WTC11 (cell line): ENCODE results near the gene PDZK1. TPM values are rescaled to one million over a fixed set of nuclear protein-coding genes. Genes with fewer than 3 reads are reported as not detected.

ENCODE experiments used
- ATAC-seq: fragments of 200-7000 bp; cut with Tn5 transposase; 2 replicates; pipeline ENCODE4 v1.10.0; 2021; ENCODE audit warnings: mild to moderate bottlenecking, moderate library complexity
- CTCF ChIA-PET: fragments of 300-600 bp; sonication (Branson Sonifier 250); formaldehyde crosslinking; loops from one replicate; lab custom pipeline; 2021; ENCODE audit warnings: antibody characterized with exemption; lab: Charles Lee
- POLR2A ChIA-PET: fragments of 350-600 bp; sonication (Branson Sonifier 250); formaldehyde crosslinking; loops from one replicate; lab custom pipeline; 2021; ENCODE audit warnings: antibody characterized with exemption; lab: Charles Lee
- DNase-seq: peaks from one replicate; pipeline ENCODE4 v3.0.0; 2021; ENCODE audit warnings: low spot score
- H3K27ac Mint-ChIP-seq: 2 replicates; pipeline ENCODE4 v1.8.0; 2021; ENCODE audit warnings: mixed read lengths
- H3K27me3 Mint-ChIP-seq: 2 replicates; pipeline ENCODE4 v1.8.0; 2021; ENCODE audit warnings: low read depth, mild to moderate bottlenecking, moderate library complexity, mixed read lengths
- H3K36me3 Mint-ChIP-seq: 2 replicates; pipeline ENCODE4 v1.8.0; 2021; ENCODE audit warnings: mixed read lengths
- H3K4me1 Mint-ChIP-seq: 2 replicates; pipeline ENCODE4 v1.8.0; 2022; ENCODE audit warnings: mixed read lengths
- H3K4me3 Mint-ChIP-seq: 2 replicates; pipeline ENCODE4 v1.8.0; 2021; ENCODE audit warnings: mild to moderate bottlenecking, moderate library complexity, mixed read lengths
- H3K9me3 Mint-ChIP-seq: 2 replicates; pipeline ENCODE4 v1.8.0; 2021; ENCODE audit warnings: mixed read lengths
- ARID4B ChIP-seq: sonication (generic); formaldehyde crosslinking; IDR thresholded peaks from 2 replicates; pipeline ENCODE4 v1.8.0; 2023; ENCODE audit warnings: missing genetic modification reagents, mild to moderate bottlenecking, borderline replicate concordance
- GRHL2 ChIP-seq: fragments of 250-450 bp; sonication (Bioruptor Pico); IDR thresholded peaks from 2 replicates; pipeline ENCODE4 v1.8.0; 2022; ENCODE audit warnings: mild to moderate bottlenecking, moderate library complexity; ENCODE audit not compliant: insufficient replicate concordance, severe bottlenecking
- GTF2I ChIP-seq: fragments of 250-450 bp; sonication (Bioruptor Pico); conservative IDR thresholded peaks from 2 replicates; pipeline ENCODE4 v1.4.0; 2021; ENCODE audit warnings: mild to moderate bottlenecking
- KAT7 ChIP-seq: sonication (generic); formaldehyde crosslinking; IDR thresholded peaks from 2 replicates; pipeline ENCODE4 v1.8.1; 2023; ENCODE audit warnings: missing genetic modification reagents, mild to moderate bottlenecking, borderline replicate concordance
- NFE2L1 ChIP-seq: sonication (generic); formaldehyde crosslinking; IDR thresholded peaks from 2 replicates; pipeline ENCODE4 v1.8.1; 2023; ENCODE audit warnings: missing genetic modification reagents
- OVOL2 ChIP-seq: fragments of 250-450 bp; sonication (Bioruptor Pico); IDR thresholded peaks from 2 replicates; pipeline ENCODE4 v1.9.0; 2021; ENCODE audit warnings: mild to moderate bottlenecking, borderline replicate concordance
- TCF7 ChIP-seq: sonication (generic); formaldehyde crosslinking; IDR thresholded peaks from 2 replicates; pipeline ENCODE4 v1.8.0; 2022; ENCODE audit warnings: mild to moderate bottlenecking, low read depth, missing genetic modification reagents, moderate library complexity
- ZNF121 ChIP-seq: sonication (generic); formaldehyde crosslinking; IDR thresholded peaks from 2 replicates; pipeline ENCODE4 v1.8.0; 2023; ENCODE audit warnings: missing genetic modification reagents
- ZNF423 ChIP-seq: fragments of 250-450 bp; sonication (Bioruptor Pico); IDR thresholded peaks from 2 replicates; pipeline ENCODE4 v2.1.2; 2022; ENCODE audit warnings: mild to moderate bottlenecking, moderate library complexity
- total RNA-seq: library from RNA; stranded (reverse); gene quantifications from 3 replicates; pipeline ENCODE4 v1.2.3, GENCODE V29; 2021
- TF ChIP-seq, protein P1 (sequence below): fragments of 250-450 bp; sonication (Bioruptor Pico); conservative IDR thresholded peaks from 2 replicates; pipeline ENCODE4 v1.9.0; 2021; ENCODE audit warnings: mild to moderate bottlenecking

The PDZK1 gene
- total RNA-seq, 1 experiment from 2014 or later: 0.77 TPM

DNA sequence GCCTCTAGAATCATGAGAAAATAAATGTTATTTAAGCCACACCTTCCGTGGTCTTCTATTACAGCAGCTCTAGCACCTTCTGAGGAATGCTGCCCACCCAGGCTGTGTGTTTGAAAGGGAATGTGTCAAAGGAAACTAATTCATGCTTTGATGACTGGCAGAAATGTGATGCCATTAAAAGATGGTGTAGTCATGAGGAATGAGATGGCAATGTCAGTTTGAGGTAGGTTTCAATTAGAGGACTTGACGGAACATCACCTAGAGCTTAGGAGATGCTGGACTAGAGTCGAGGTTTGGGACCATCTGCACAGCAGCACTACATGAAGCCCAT, 10.6 kb downstream of the PDZK1 start:
- Mint-ChIP-seq H3K4me3 (no peak overlapping the region), H3K27me3 (peaks cover 12% of the 10 kb centered on the region), H3K9me3 (no peaks in the 10 kb centered on the region)
- no peak for ATAC-seq
- CTCF ChIA-PET: no interaction called here
- POLR2A ChIA-PET: no interaction called here
- DNase-seq: no peak
- TF ChIP-seq, protein P1, sequence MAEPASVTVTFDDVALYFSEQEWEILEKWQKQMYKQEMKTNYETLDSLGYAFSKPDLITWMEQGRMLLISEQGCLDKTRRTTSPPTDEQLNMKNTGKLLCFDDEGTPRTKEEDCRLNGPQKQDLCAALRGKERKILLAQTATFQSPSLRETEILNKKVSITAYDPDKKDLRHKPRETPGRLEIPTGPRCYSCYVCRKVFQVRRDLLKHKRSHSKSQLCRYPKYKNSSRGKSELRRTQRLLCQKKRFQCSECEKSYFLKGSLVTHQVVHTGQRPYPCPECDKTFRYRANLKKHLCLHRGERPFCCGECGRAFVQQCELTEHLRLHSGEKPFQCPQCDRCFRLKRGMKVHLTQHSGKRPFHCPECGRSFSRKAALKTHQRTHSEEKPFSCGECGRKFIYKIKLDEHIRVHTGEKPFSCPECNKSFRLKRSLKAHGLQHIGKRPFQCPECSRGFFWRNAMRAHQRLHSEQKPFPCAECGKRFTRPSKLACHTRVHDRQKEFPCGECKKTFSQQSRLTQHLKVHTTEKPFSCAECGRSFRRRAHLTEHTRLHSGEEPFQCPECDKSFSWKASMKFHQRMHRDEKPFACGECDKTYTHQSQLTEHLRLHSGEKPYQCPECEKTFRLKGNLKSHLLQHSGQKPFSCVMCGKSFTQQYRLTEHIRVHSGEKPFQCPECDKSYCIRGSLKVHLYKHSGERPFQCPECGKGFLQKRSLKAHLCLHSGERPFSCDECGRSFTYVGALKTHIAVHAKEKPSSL (CRISPR knock-in tag): no peak
- TF ChIP-seq, all 79 proteins: peak for 0
- H3K4me1 Mint-ChIP-seq: no peaks in the 10 kb centered on the region
- no peak overlapping the region for H3K27ac Mint-ChIP-seq
- H3K36me3 Mint-ChIP-seq: no peaks in the 10 kb centered on the region

- Mint-ChIP-seq H3K36me3 (no peaks in the 10 kb centered on the region), H3K27me3 (peaks cover 12% of the 10 kb centered on the region), H3K4me1 (no peaks in the 10 kb centered on the region), H3K27ac (no peak overlapping the region), H3K4me3 (no peak overlapping the region), H3K9me3 (no peaks in the 10 kb centered on the region)
- TF ChIP-seq NFE2L1 (CRISPR knock-in tag) (no peak), ZNF121 (CRISPR knock-in tag) (no peak), TCF7 (no peak), ARID4B (CRISPR knock-in tag) (no peak), ZNF423 (CRISPR knock-in tag) (no peak), GTF2I (CRISPR knock-in tag) (no peak), GRHL2 (no peak)
- TF ChIP-seq, protein P1 (CRISPR knock-in tag): no peak
- ChIA-PET CTCF (no interaction called here), POLR2A (no interaction called here)
- ATAC-seq (no peak), DNase-seq (no peak)
These were observed 11.1 kb downstream of the PDZK1 start for GRCh38 chr1:145695821-145696629.

GRCh38 chr1:145692785-145693443, 14.3 kb downstream of the PDZK1 start:
- POLR2A ChIA-PET: no interaction called here
- TF ChIP-seq KAT7 (no peak), OVOL2 (CRISPR knock-in tag) (no peak)
- Mint-ChIP-seq H3K27me3 (peaks cover 12% of the 10 kb centered on the region), H3K4me1 (peaks cover 6% of the 10 kb centered on the region; the same call in 1 of the 2 replicates), H3K27ac (no peak overlapping the region), H3K9me3 (0 out of 2 replicates have a peak, but pooled peaks cover 4% of the 10 kb centered on the region), H3K36me3 (no peaks in the 10 kb centered on the region), H3K4me3 (no peak overlapping the region)
- CTCF ChIA-PET: no interaction called here
- ATAC-seq: no peak
- no peak for DNase-seq
